Hepatocyte (in vitro differentiated cells): ENCODE data around the gene RFC2. TPM values are rescaled to one million over a fixed set of nuclear protein-coding genes. Genes with fewer than 3 reads are reported as not detected.

Experiments
- DNase-seq: peaks from one replicate; pipeline ENCODE4 v3.0.0-alpha.2; 2016; ENCODE audit warnings: low spot score
- H2AFZ ChIP-seq: fragments of 200-600 bp; sonication (generic); 2 replicates; pipeline ENCODE4 v1.6.0; 2016; ENCODE audit warnings: antibody characterized with exemption, mild to moderate bottlenecking
- H3K27ac ChIP-seq: fragments of 200-600 bp; sonication (generic); 2 replicates; pipeline ENCODE4 v1.5.1; 2016; ENCODE audit warnings: mild to moderate bottlenecking
- H3K27me3 ChIP-seq: fragments of 200-600 bp; sonication (generic); 2 replicates; pipeline ENCODE4 v1.6.1; 2016
- H3K36me3 ChIP-seq: fragments of 200-600 bp; sonication (generic); replicated peaks from 2 replicates; pipeline ENCODE4 v1.5.1; 2016; ENCODE audit warnings: low read depth; ENCODE audit not compliant: insufficient read depth
- H3K4me1 ChIP-seq: fragments of 200-600 bp; sonication (generic); 2 replicates; pipeline ENCODE4 v1.5.1; 2016; ENCODE audit warnings: mild to moderate bottlenecking, moderate library complexity; ENCODE audit not compliant: insufficient read depth
- H3K4me2 ChIP-seq: fragments of 200-600 bp; sonication (generic); 2 replicates; pipeline ENCODE4 v1.6.0; 2016
- H3K4me3 ChIP-seq: fragments of 200-600 bp; sonication (generic); 2 replicates; pipeline ENCODE4 v1.5.1; 2016; ENCODE audit warnings: mild to moderate bottlenecking
- H3K79me2 ChIP-seq: fragments of 200-600 bp; sonication (generic); 2 replicates; pipeline ENCODE4 v1.6.0; 2017; ENCODE audit warnings: mild to moderate bottlenecking
- H3K9me2 ChIP-seq: fragments of 200-600 bp; sonication (generic); replicated peaks from 2 replicates; pipeline ENCODE4 v1.6.0; 2017; ENCODE audit warnings: mild to moderate bottlenecking; ENCODE audit not compliant: insufficient read depth
- H3K9me3 ChIP-seq: fragments of 200-600 bp; sonication (generic); 2 replicates; pipeline ENCODE4 v1.5.1; 2016; ENCODE audit warnings: low read depth, mild to moderate bottlenecking
- H4K20me1 ChIP-seq: fragments of 200-600 bp; sonication (generic); 2 replicates; pipeline ENCODE4 v1.6.0; 2016; ENCODE audit warnings: mild to moderate bottlenecking; ENCODE audit not compliant: insufficient read depth, poor library complexity, severe bottlenecking
- EZH2 ChIP-seq: fragments of 200-600 bp; sonication (generic); IDR thresholded peaks from 2 replicates; pipeline ENCODE4 v1.6.1; 2016; ENCODE audit warnings: antibody characterized with exemption, mild to moderate bottlenecking, borderline replicate concordance
- EZH2phosphoT487 ChIP-seq: fragments of 200-600 bp; sonication (generic); IDR thresholded peaks from one replicate; pipeline ENCODE4 v1.6.1; 2018; ENCODE audit warnings: antibody characterized with exemption, mild to moderate bottlenecking, low read depth, moderate library complexity; ENCODE audit not compliant: unreplicated experiment, severe bottlenecking
- WGBS: methylation state at CpG from one replicate; pipeline ENCODE4 v1.1.6; 2016; ENCODE audit warnings: low lambda C conversion rate; ENCODE audit errors: missing lambda C conversion rate; 5-methylcytosine and 5-hydroxymethylcytosine counted together
- polyA plus RNA-seq: library from polyadenylated mRNA; unstranded; fragments of >200 nt; fragmentation: Nextera tagmentation; extraction: Ambion mirVana; gene quantifications from 2 replicates; pipeline ENCODE4 v1.2.1, GENCODE V29; 2016
- total RNA-seq: library from RNA; depleted of rRNA; stranded (reverse); fragments of >200 nt; gene quantifications from 2 replicates; pipeline ENCODE4 v1.2.3, GENCODE V29; 2014
- TF ChIP-seq, protein P1 (sequence below): fragments of 200-600 bp; sonication (generic); IDR thresholded peaks from 2 replicates; pipeline ENCODE4 v1.5.1; 2016; ENCODE audit warnings: antibody characterized with exemption, mild to moderate bottlenecking; ENCODE audit not compliant: poor library complexity

RFC2 gene
- total and polyA plus RNA-seq, 2 experiments from 2014 or later, result 16.8 to 25.4 TPM

DNA sequence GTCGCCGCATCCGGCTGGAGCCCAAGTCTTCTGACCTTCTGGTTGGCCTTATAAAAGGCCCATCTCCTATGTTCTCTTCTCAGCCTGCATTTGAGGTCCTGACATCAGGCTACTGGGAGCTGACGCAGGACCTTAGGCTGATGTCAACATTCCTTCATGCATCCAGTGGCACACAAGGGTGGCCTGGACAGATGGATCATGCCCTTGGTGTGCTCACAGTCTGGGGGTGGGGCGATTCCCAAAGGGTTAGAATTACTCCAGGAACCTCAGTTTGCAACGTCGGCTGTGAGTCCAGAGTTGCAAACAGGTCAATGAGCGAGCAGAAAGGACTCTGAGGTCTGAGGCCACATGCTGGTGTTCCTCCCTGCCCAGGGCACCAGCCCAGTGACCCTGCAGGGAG lies 26.8 kb upstream of the RFC2 start:
- H2AFZ ChIP-seq, result no peak overlapping the region
- H3K4me2 ChIP-seq, result no peak overlapping the region
- H3K27ac ChIP-seq, result peak overlapping the region; percentile 92

DNA sequence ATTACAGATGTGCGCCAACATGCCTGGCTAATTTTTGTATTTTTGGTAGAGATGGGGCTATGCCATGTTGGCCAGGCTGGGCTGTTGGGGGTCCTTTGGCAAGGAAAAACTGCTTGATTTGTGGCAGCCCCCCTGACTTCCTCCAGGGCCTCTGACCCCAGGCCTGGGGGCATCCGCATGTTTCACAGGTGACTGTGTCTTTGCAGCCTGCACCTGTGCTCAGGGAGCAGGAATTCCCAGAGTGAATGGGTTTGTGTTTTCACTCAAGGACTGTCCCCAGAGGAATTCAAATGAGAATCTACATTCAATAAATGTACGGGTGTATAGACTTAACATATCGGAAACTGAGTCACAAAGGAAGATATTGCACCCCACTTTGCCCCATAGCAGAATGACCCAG lies 23.4 kb upstream of the RFC2 start:
- H3K9me2 ChIP-seq, result no peaks in the 10 kb centered on the region
- peaks cover 7% of the 10 kb centered on the region for H3K4me1 ChIP-seq
- no peak overlapping the region for H3K4me2 ChIP-seq
- WGBS, result 96% methylated on average over 4 of the region's 4 CpGs
- H3K9me3 ChIP-seq, result no peaks in the 10 kb centered on the region
- no peaks in the 10 kb centered on the region for H3K79me2 ChIP-seq
- H3K27me3 ChIP-seq, result no peaks in the 10 kb centered on the region
- H4K20me1 ChIP-seq, result no peaks in the 10 kb centered on the region
- no peak overlapping the region for H3K4me3 ChIP-seq
- DNase-seq, result no peak
- TF ChIP-seq, protein P1, sequence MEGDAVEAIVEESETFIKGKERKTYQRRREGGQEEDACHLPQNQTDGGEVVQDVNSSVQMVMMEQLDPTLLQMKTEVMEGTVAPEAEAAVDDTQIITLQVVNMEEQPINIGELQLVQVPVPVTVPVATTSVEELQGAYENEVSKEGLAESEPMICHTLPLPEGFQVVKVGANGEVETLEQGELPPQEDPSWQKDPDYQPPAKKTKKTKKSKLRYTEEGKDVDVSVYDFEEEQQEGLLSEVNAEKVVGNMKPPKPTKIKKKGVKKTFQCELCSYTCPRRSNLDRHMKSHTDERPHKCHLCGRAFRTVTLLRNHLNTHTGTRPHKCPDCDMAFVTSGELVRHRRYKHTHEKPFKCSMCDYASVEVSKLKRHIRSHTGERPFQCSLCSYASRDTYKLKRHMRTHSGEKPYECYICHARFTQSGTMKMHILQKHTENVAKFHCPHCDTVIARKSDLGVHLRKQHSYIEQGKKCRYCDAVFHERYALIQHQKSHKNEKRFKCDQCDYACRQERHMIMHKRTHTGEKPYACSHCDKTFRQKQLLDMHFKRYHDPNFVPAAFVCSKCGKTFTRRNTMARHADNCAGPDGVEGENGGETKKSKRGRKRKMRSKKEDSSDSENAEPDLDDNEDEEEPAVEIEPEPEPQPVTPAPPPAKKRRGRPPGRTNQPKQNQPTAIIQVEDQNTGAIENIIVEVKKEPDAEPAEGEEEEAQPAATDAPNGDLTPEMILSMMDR, result no peak
- no peak overlapping the region for H2AFZ ChIP-seq
- H3K27ac ChIP-seq, result no peak overlapping the region
- no peaks in the 10 kb centered on the region for H3K36me3 ChIP-seq

More for the DNA sequence above, 26.8 kb upstream of the RFC2 start:
- no peak overlapping the region for H3K4me3 ChIP-seq
- no peaks in the 10 kb centered on the region for H3K9me3 ChIP-seq
- WGBS, result 86% methylated on average over 8 of the region's 8 CpGs
- H3K79me2 ChIP-seq, result no peaks in the 10 kb centered on the region
- TF ChIP-seq EZH2, result no peak
- TF ChIP-seq, protein P1, result no peak
- H3K9me2 ChIP-seq, result no peaks in the 10 kb centered on the region
- DNase-seq, result no peak
- no peaks in the 10 kb centered on the region for H3K36me3 ChIP-seq
- no peaks in the 10 kb centered on the region for H4K20me1 ChIP-seq
- peaks cover 14% of the 10 kb centered on the region for H3K4me1 ChIP-seq
- H3K27me3 ChIP-seq, result no peaks in the 10 kb centered on the region

DNA sequence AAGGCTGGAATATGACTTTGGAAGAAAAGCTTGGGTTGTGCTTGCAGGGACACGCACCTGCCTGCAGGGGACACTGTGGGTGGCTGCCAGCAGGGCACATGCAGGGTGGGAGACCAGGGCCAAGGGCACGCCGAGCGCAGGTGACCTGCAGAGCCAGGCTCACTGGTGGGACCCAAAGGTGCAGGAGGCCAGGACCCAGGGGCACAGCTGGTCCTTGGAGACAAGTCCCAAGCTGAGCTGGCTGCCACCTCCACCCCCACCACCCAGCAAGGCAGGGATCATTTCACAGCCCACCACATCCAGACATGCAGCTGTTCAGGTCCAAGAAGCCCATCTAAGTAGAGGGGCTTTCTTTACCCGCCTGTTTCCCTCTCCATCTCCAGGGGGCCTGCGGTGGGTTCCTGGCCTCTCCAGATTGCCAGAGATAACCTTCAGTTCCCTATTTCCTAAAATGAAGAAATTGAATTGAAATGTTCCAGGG lies 21.2 kb upstream of the RFC2 start:
- H3K27me3 ChIP-seq, result no peaks in the 10 kb centered on the region
- DNase-seq, result no peak
- peaks cover 7% of the 10 kb centered on the region for H3K4me1 ChIP-seq
- WGBS, result 73% methylated on average over 6 of the region's 6 CpGs
- TF ChIP-seq EZH2phosphoT487, result no peak
- no peak for TF ChIP-seq EZH2
- TF ChIP-seq, protein P1, result peak; percentile 37
- H2AFZ ChIP-seq, result no peak overlapping the region
- H3K9me3 ChIP-seq, result no peaks in the 10 kb centered on the region
- no peak overlapping the region for H3K4me2 ChIP-seq
- H3K9me2 ChIP-seq, result no peaks in the 10 kb centered on the region
- H3K36me3 ChIP-seq, result no peaks in the 10 kb centered on the region
- no peak overlapping the region for H3K27ac ChIP-seq
- H3K4me3 ChIP-seq, result no peak overlapping the region
- H4K20me1 ChIP-seq, result no peaks in the 10 kb centered on the region
- H3K79me2 ChIP-seq, result no peaks in the 10 kb centered on the region
